NCI-H748 treated with DMSO at 0.1 percent for 48 hours (cell line): Measurements from ENCODE around the gene FOXD4L6.
"Not testable (repeated sequence)": the region's sequence is repeated elsewhere in the genome, so short reads cannot be mapped to it uniquely, and the experiment has no call there.

Experiments used
- DNase-seq: peaks from one replicate; lab custom pipeline; 2025; lab: John Stamatoyannopoulos, UW

Gene FOXD4L6

GRCh38 chr9:41100508-41100907, 28.0 kb downstream of the FOXD4L6 start:
- DNase-seq: not testable (repeated sequence)

DNA sequence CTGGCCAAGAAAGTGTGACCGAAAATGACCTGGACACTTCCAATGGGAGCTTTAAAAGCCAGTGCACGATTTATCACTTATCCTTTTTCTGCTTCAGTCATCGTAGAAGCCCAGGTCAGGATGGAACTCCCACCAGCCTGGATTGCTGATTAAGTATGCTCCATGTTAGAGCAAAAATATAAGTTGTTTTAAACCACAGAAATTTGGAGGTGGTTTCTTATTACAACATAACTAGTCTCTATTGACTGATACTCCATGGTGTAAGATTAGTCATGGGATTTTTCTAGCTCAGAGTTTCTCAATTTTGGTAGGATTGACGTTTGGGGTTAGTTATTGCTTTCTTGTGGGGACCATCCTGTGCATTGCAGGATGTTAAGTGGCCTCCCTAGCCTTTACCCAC, 29.7 kb downstream of the FOXD4L6 start:
- not testable (repeated sequence) for DNase-seq

- not testable (repeated sequence) for DNase-seq
These were observed 33.4 kb downstream of the FOXD4L6 start for GRCh38 chr9:41095060-41095459.

- DNase-seq: not testable (repeated sequence)
These were observed 34.3 kb downstream of the FOXD4L6 start for GRCh38 chr9:41094010-41094773.

- DNase-seq: not testable (repeated sequence)
These were observed 37.6 kb downstream of the FOXD4L6 start for GRCh38 chr9:41090922-41091321.

GRCh38 chr9:41090386-41090785, 38.1 kb downstream of the FOXD4L6 start:
- DNase-seq: not testable (repeated sequence)

- DNase-seq: not testable (repeated sequence)
These were observed 39.9 kb downstream of the FOXD4L6 start for GRCh38 chr9:41088450-41089059.

- not testable (repeated sequence) for DNase-seq
These were observed 40.6 kb downstream of the FOXD4L6 start for GRCh38 chr9:41087929-41088328.

DNA sequence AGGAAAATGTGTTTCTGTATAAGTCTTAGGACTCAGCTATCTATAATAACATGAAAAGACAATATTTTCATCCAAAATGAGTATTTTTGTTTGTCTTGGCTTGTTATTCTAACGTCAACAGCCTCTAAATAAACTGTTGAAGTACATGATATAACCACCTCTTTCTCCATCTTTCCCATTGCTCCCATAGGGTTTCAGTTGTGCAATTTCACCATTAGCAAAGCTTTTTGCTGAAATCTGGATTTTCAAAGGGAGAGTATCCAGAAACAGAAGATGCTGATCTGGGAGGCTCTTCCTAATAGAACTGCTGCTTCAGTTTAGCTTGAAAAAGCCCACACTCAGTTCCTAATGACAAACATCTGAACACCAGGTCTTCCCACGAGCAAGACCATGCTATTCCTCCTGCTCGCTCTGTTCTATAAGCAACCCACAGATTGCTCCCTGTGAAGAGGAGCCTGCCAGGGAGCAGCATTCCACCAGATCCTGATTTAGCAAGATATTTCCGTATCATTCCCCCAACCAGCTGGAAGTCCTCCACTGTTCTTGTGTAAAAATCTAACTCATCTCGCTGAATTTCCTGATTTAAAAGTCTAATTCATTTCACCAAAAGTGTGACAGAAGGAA, 41.2 kb downstream of the FOXD4L6 start:
- DNase-seq: not testable (repeated sequence)

DNA sequence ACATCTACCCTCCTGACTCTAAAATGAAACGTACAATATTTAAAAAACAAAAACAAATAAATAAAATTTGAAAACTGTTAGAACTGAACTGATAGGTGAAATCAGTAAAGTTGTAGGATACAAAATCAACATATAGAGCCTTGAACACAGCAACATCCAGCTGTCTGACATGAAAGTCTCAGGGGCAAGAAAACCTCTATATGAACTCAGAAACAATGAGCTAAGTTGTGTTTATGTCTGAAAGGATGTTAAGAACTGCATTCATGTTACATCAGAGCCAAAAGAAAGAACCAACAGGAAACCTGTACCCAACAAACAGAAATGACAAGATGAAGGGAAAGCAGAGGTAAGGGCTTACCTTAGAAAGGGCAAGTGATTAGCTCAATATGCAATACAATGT, 41.8 kb downstream of the FOXD4L6 start:
- DNase-seq: not testable (repeated sequence)

- DNase-seq: not testable (repeated sequence)
These were observed 42.3 kb downstream of the FOXD4L6 start for GRCh38 chr9:41086215-41086614.

- DNase-seq: not testable (repeated sequence)
These were observed 46.1 kb downstream of the FOXD4L6 start for GRCh38 chr9:41082358-41082757.

GRCh38 chr9:41079464-41079863, 49.0 kb downstream of the FOXD4L6 start:
- not testable (repeated sequence) for DNase-seq

DNA sequence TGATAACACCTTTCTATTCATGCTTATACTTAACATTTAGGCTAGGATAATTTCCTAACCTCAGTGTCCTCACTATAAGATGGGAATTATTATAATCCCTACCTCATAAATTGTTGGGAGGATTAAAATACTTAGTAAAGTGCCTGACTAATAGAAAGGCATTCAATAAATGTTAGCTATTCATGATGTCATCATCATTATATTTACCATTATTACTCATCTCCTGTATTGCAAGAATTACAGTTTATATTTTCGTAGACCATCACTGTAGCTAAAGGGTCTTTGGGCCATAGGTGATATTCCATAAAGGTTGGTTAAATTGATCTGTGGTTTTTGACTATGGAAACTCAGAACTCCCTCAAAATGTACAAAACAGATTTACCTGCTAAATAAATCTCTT, 50.9 kb downstream of the FOXD4L6 start:
- DNase-seq: not testable (repeated sequence)
